SK-N-SH (cell line): ENCODE data around the gene RSAD2.

Source experiments
- CHD2 ChIP-seq: fragments of 150-350 bp; IDR thresholded peaks from 2 replicates; pipeline ENCODE4 v1.6.1; 2018; ENCODE audit warnings: low read length; ENCODE audit not compliant: partially characterized antibody
- CTCF ChIP-seq: fragments of 200-600 bp; sonication (generic); IDR thresholded peaks from 2 replicates; pipeline ENCODE4 v1.6.1; 2017; ENCODE audit warnings: antibody characterized with exemption, mild to moderate bottlenecking, moderate library complexity
- EZH2phosphoT487 ChIP-seq: fragments of 200-600 bp; sonication (generic); IDR thresholded peaks from 2 replicates; pipeline ENCODE4 v1.6.1; 2017; ENCODE audit warnings: low read depth, mixed run types, mild to moderate bottlenecking, antibody characterized with exemption, moderate library complexity, borderline replicate concordance
- FOSL2 ChIP-seq: IDR thresholded peaks from 2 replicates; pipeline ENCODE4 v1.4.0; 2012; ENCODE audit warnings: low read depth, mild to moderate bottlenecking, moderate library complexity, borderline replicate concordance
- IRF3 ChIP-seq: fragments of 150-350 bp; IDR thresholded peaks from 2 replicates; pipeline ENCODE4 v1.6.1; 2016; ENCODE audit warnings: mild to moderate bottlenecking, low read depth, low read length
- POLR2AphosphoS5 ChIP-seq: IDR thresholded peaks from 2 replicates; pipeline ENCODE4 v1.6.1; 2012; ENCODE audit warnings: low read depth, low read length
- SIN3A ChIP-seq: IDR thresholded peaks from 2 replicates; pipeline ENCODE4 v1.6.1; 2012; ENCODE audit warnings: low read depth, mild to moderate bottlenecking, low read length, moderate library complexity, borderline replicate concordance
- TAF1 ChIP-seq: IDR thresholded peaks from 2 replicates; pipeline ENCODE4 v1.6.1; 2012; ENCODE audit warnings: low read depth, mild to moderate bottlenecking, low read length, moderate library complexity, borderline replicate concordance
- YY1 ChIP-seq: IDR thresholded peaks from 2 replicates; pipeline ENCODE4 v1.4.0; 2012; ENCODE audit warnings: low read depth, mild to moderate bottlenecking

DNA sequence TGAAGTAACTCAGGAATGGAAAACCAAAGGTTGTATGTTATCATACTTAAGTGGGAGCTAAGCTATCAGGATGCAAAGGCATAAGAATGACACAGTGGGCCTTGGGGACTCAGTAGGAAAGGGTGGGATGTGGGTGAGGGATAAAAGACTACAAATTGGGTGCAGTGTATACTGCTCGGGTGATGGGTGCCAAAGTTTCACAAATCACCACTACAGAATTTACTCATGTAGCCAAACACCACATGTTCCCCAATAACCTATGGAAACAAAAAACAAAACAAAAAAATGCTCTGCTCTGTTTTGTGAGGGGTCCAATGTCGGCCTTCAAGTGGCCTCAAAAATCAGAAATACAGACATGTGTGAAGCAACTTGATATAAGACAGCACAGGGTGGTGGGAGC is 30.7 kb downstream of the RSAD2 start:
- TF ChIP-seq TAF1 (no peak), CTCF (no peak), IRF3 (no peak), SIN3A (no peak), CHD2 (no peak), EZH2phosphoT487 (no peak), YY1 (no peak), FOSL2 (no peak), POLR2AphosphoS5 (no peak)
